HepG2 (cell line): ENCODE measurements around the gene FSD2. TPM values are rescaled to one million over a fixed set of nuclear protein-coding genes. Genes with fewer than 3 reads are reported as not detected.
A peak's percentile ranks its signal among the peaks of the same experiment; 100 is the strongest.

Source experiments
- ISX ChIP-seq: sonication (generic); formaldehyde crosslinking; conservative IDR thresholded peaks from 2 replicates; pipeline ENCODE4 v1.5.0; 2020; ENCODE audit warnings: missing genetic modification reagents
- KDM3A ChIP-seq: IDR thresholded peaks from 2 replicates; pipeline ENCODE4 v1.6.1; 2018; ENCODE audit warnings: low read depth, missing compliant biosample characterization
- MAFF ChIP-seq: IDR thresholded peaks from 2 replicates; pipeline ENCODE4 v1.6.1; 2011; ENCODE audit warnings: low read depth, low read length, improper control_type of control experiment
- TBX2 ChIP-seq: sonication (generic); formaldehyde crosslinking; IDR thresholded peaks from 2 replicates; pipeline ENCODE4 v1.5.0; 2020; ENCODE audit warnings: missing genetic modification reagents, mild to moderate bottlenecking, borderline replicate concordance
- ZFP37 ChIP-seq: sonication (generic); formaldehyde crosslinking; IDR thresholded peaks from 2 replicates; pipeline ENCODE4 v1.4.0; 2020; ENCODE audit warnings: missing genetic modification reagents, borderline replicate concordance
- ZNF224 ChIP-seq: sonication (generic); formaldehyde crosslinking; IDR thresholded peaks from 2 replicates; pipeline ENCODE4 v1.5.0; 2020; ENCODE audit warnings: mild to moderate bottlenecking, missing genetic modification reagents
- ZNF331 ChIP-seq: sonication (generic); formaldehyde crosslinking; IDR thresholded peaks from 2 replicates; pipeline ENCODE4 v1.4.0; 2020; ENCODE audit warnings: missing genetic modification reagents
- ZNF407 ChIP-seq: sonication (generic); formaldehyde crosslinking; IDR thresholded peaks from one replicate; pipeline ENCODE4 v1.5.1; 2020; ENCODE audit warnings: mild to moderate bottlenecking, missing genetic modification reagents; ENCODE audit errors: not compliant biosample characterization
- ZNF563 ChIP-seq: sonication (generic); formaldehyde crosslinking; IDR thresholded peaks from 2 replicates; pipeline ENCODE4 v1.8.0; 2022; ENCODE audit warnings: mild to moderate bottlenecking, moderate library complexity, missing genetic modification reagents
- ZSCAN30 ChIP-seq: sonication (generic); formaldehyde crosslinking; IDR thresholded peaks from 2 replicates; pipeline ENCODE4 v1.5.0; 2020; ENCODE audit warnings: mild to moderate bottlenecking, missing genetic modification reagents
- polyA plus RNA-seq, 8 experiments: library from polyadenylated mRNA; depleted of rRNA in 3 of 8; stranded (reverse) in 7 of 8; unstranded in 1 of 8; fragments of >200 nt; fragmentation: Illumina TruSeq in 4 of 8; extraction: Trizol in 4 of 8; gene quantifications; 2 replicates each; pipeline versions ENCODE4 v1.2.1 to v1.2.3, GENCODE V29; 2011 to 2016; ENCODE audit warnings: low read depth in 4 of 8, missing spikeins in 1 of 8, mixed read lengths in 1 of 8; ENCODE audit not compliant: insufficient read depth in 1 of 8
- total RNA-seq, 5 experiments: library from RNA; depleted of rRNA; stranded (reverse); fragments of >200 nt; fragmentation: Illumina TruSeq; extraction: Trizol; gene quantifications; 2 replicates each; pipeline ENCODE4 v1.2.3, GENCODE V29; 2016; ENCODE audit warnings: low read depth in 1 of 5
- TF ChIP-seq, protein P1 (sequence below): sonication (generic); formaldehyde crosslinking; IDR thresholded peaks from 2 replicates; pipeline ENCODE4 v1.4.0; 2020; ENCODE audit warnings: missing genetic modification reagents, borderline replicate concordance
- TF ChIP-seq, protein P2 (sequence below): sonication (generic); formaldehyde crosslinking; IDR thresholded peaks from 2 replicates; pipeline ENCODE4 v1.8.0; 2022; ENCODE audit warnings: missing genetic modification reagents, mild to moderate bottlenecking, borderline replicate concordance
- TF ChIP-seq, protein P3 (sequence below): IDR thresholded peaks from 2 replicates; pipeline ENCODE4 v1.6.1; 2016; ENCODE audit warnings: mild to moderate bottlenecking, missing biosample characterization, missing genetic modification reagents

Gene FSD2
- total and polyA plus RNA-seq, 2 of the 13 experiments (the other 11 are each of a cell fraction or from before 2014, with no cell fraction given), result not detected

- no peak for TF ChIP-seq MAFF
- TF ChIP-seq, protein P1, sequence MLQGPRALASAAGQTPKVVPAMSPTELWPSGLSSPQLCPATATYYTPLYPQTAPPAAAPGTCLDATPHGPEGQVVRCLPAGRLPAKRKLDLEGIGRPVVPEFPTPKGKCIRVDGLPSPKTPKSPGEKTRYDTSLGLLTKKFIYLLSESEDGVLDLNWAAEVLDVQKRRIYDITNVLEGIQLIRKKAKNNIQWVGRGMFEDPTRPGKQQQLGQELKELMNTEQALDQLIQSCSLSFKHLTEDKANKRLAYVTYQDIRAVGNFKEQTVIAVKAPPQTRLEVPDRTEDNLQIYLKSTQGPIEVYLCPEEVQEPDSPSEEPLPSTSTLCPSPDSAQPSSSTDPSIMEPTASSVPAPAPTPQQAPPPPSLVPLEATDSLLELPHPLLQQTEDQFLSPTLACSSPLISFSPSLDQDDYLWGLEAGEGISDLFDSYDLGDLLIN, result no peak; the same call in 1 of the 2 replicates
- peak; percentile 79 for TF ChIP-seq TBX2 (CRISPR knock-in tag)
- TF ChIP-seq ZNF563 (CRISPR knock-in tag), result peak; percentile 55; the same call in 1 of the 2 replicates
- no peak; the same call in 1 of the 2 replicates for TF ChIP-seq ZNF224
- TF ChIP-seq KDM3A (CRISPR knock-in tag), result peak; percentile 42; the same call in 1 of the 2 replicates
- TF ChIP-seq, protein P2, sequence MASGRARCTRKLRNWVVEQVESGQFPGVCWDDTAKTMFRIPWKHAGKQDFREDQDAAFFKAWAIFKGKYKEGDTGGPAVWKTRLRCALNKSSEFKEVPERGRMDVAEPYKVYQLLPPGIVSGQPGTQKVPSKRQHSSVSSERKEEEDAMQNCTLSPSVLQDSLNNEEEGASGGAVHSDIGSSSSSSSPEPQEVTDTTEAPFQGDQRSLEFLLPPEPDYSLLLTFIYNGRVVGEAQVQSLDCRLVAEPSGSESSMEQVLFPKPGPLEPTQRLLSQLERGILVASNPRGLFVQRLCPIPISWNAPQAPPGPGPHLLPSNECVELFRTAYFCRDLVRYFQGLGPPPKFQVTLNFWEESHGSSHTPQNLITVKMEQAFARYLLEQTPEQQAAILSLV, result peak; percentile 66; the same call in 1 of the 2 replicates
- TF ChIP-seq, protein P3, sequence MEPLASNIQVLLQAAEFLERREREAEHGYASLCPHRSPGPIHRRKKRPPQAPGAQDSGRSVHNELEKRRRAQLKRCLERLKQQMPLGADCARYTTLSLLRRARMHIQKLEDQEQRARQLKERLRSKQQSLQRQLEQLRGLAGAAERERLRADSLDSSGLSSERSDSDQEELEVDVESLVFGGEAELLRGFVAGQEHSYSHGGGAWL (CRISPR knock-in tag), result 0 out of 2 replicates have a peak, but pooled peaks have one; percentile 49
- no peak for TF ChIP-seq ISX (CRISPR knock-in tag)
- TF ChIP-seq ZSCAN30 (CRISPR knock-in tag), result no peak
- no peak for TF ChIP-seq ZNF407 (CRISPR knock-in tag)
- peak; percentile 58; the same call in 1 of the 2 replicates for TF ChIP-seq ZNF331 (CRISPR knock-in tag)
- peak; percentile 84; the same call in 1 of the 2 replicates for TF ChIP-seq ZFP37 (CRISPR knock-in tag)
Measured at GRCh38 chr15:82749951-82750830, 55.7 kb downstream of the FSD2 start (continued).
